GM21619 (cell line): Measurements from ENCODE around the gene TMPRSS7.
"Not testable (repeated sequence)": the region's sequence is repeated elsewhere in the genome, so short reads cannot be mapped to it uniquely, and the experiment has no call there.

Source experiments
- ATAC-seq: cut with Tn5 transposase; IDR thresholded peaks from one replicate; pipeline ENCODE4 v1.9.1; 2021; ENCODE audit not compliant: unreplicated experiment

The TMPRSS7 gene

GRCh38 chr3:112059497-112059896 lies 25.0 kb downstream of the TMPRSS7 start:
- no peak for ATAC-seq

GRCh38 chr3:112061152-112061551 lies 26.6 kb downstream of the TMPRSS7 start:
- no peak for ATAC-seq

- not testable (repeated sequence) for ATAC-seq
Measured at GRCh38 chr3:112072387-112073060, 38.0 kb downstream of the TMPRSS7 start.

- ATAC-seq: no peak
Measured at GRCh38 chr3:112074006-112074405, 39.5 kb downstream of the TMPRSS7 start.

GRCh38 chr3:112074616-112075497 lies 40.3 kb downstream of the TMPRSS7 start:
- peak; percentile 94 for ATAC-seq

- no peak for ATAC-seq
Measured at GRCh38 chr3:112078125-112079083, 43.9 kb downstream of the TMPRSS7 start.

GRCh38 chr3:112083239-112083638 lies 48.7 kb downstream of the TMPRSS7 start:
- no peak for ATAC-seq

GRCh38 chr3:112084980-112085705 lies 50.6 kb downstream of the TMPRSS7 start:
- ATAC-seq: no peak

GRCh38 chr3:112085735-112086075 lies 51.2 kb downstream of the TMPRSS7 start:
- no peak for ATAC-seq

- peak; percentile 86 for ATAC-seq
Measured at GRCh38 chr3:112086076-112086854, 51.7 kb downstream of the TMPRSS7 start, which contains the start of gene C3orf52. Gene C3orf52 (plus strand): TSS chr3:112086389. CDS start chr3:112086408, 19 bp downstream.

GRCh38 chr3:112086875-112087524 lies 52.5 kb downstream of the TMPRSS7 start:
- no peak for ATAC-seq

GRCh38 chr3:112087746-112088145 lies 53.2 kb downstream of the TMPRSS7 start:
- no peak for ATAC-seq

- no peak for ATAC-seq
Measured at GRCh38 chr3:112088944-112089343, 54.4 kb downstream of the TMPRSS7 start.

GRCh38 chr3:112089956-112090886 lies 55.7 kb downstream of the TMPRSS7 start:
- no peak for ATAC-seq

GRCh38 chr3:112090887-112091586 lies 56.5 kb downstream of the TMPRSS7 start:
- ATAC-seq: no peak

- ATAC-seq: peak; percentile 59
Measured at GRCh38 chr3:112092496-112093179, 58.1 kb downstream of the TMPRSS7 start.

- ATAC-seq: no peak
Measured at GRCh38 chr3:112093180-112093522, 58.6 kb downstream of the TMPRSS7 start.
